Parathyroid adenoma (tissue), 2 donors: ENCODE data around the gene CAMTA1.

ENCODE experiments used
- H2AFZ ChIP-seq: fragments of 300-600 bp; sonication (generic); one replicate; pipeline ENCODE4 v1.7.0; 2017; ENCODE audit warnings: antibody characterized with exemption, mild to moderate bottlenecking
- H3K27ac ChIP-seq: fragments of 300-600 bp; sonication (generic); one replicate; pipeline ENCODE4 v1.7.0; 2017
- H3K27me3 ChIP-seq: fragments of 300-600 bp; sonication (generic); one replicate; pipeline ENCODE4 v1.7.0; 2017; ENCODE audit warnings: low read length; ENCODE audit not compliant: control insufficient read depth, insufficient read depth
- H3K36me3 ChIP-seq: fragments of 300-600 bp; sonication (generic); one replicate; pipeline ENCODE4 v1.7.0; 2017; ENCODE audit warnings: low read length; ENCODE audit not compliant: control insufficient read depth, insufficient read depth
- H3K4me1 ChIP-seq: fragments of 300-600 bp; sonication (generic); one replicate; pipeline ENCODE4 v1.7.0; 2017; ENCODE audit warnings: control low read depth
- H3K4me2 ChIP-seq: fragments of 300-600 bp; sonication (generic); one replicate; pipeline ENCODE4 v1.7.0; 2017; ENCODE audit warnings: low read length
- H3K4me3 ChIP-seq: fragments of 300-600 bp; sonication (generic); one replicate; pipeline ENCODE4 v1.7.0; 2017; ENCODE audit warnings: low read depth, low read length
- H3K79me2 ChIP-seq: fragments of 300-600 bp; sonication (generic); one replicate; pipeline ENCODE4 v1.7.0; 2017; ENCODE audit warnings: control low read depth
- H3K9ac ChIP-seq: fragments of 300-600 bp; sonication (generic); one replicate; pipeline ENCODE4 v1.7.0; 2017; ENCODE audit warnings: mild to moderate bottlenecking
- H3K9me3 ChIP-seq: fragments of 300-600 bp; sonication (generic); one replicate; pipeline ENCODE4 v1.7.0; 2017; ENCODE audit warnings: low read length; ENCODE audit not compliant: control insufficient read depth
- CTCF ChIP-seq: fragments of 300-600 bp; sonication (generic); IDR thresholded peaks from one replicate; pipeline ENCODE4 v1.7.0; 2017; ENCODE audit warnings: antibody characterized with exemption, mild to moderate bottlenecking
- donor health status: primary hyperparathyroidism.

Gene CAMTA1

GRCh38 chr1:7576946-7577657 lies 791.8 kb downstream of the CAMTA1 start:
- H3K9ac ChIP-seq: no peak overlapping the region
- H3K36me3 ChIP-seq: no peaks in the 10 kb centered on the region
- H3K4me2 ChIP-seq: no peak overlapping the region
- H3K4me1 ChIP-seq: no peaks in the 10 kb centered on the region
- no peak overlapping the region for H2AFZ ChIP-seq
- no peak overlapping the region for H3K27ac ChIP-seq
- H3K4me3 ChIP-seq: no peak overlapping the region
- peak; percentile 22 for TF ChIP-seq CTCF
- no peaks in the 10 kb centered on the region for H3K79me2 ChIP-seq
- H3K27me3 ChIP-seq: no peaks in the 10 kb centered on the region
- H3K9me3 ChIP-seq: no peaks in the 10 kb centered on the region

GRCh38 chr1:7578206-7578605 lies 793.0 kb downstream of the CAMTA1 start:
- no peak overlapping the region for H3K27ac ChIP-seq
- no peaks in the 10 kb centered on the region for H3K27me3 ChIP-seq
- H3K9me3 ChIP-seq: no peaks in the 10 kb centered on the region
- H3K79me2 ChIP-seq: no peaks in the 10 kb centered on the region
- no peak overlapping the region for H3K9ac ChIP-seq
- no peak overlapping the region for H3K4me3 ChIP-seq
- H3K36me3 ChIP-seq: no peaks in the 10 kb centered on the region
- no peak for TF ChIP-seq CTCF
- no peaks in the 10 kb centered on the region for H3K4me1 ChIP-seq
- no peak overlapping the region for H3K4me2 ChIP-seq
- no peak overlapping the region for H2AFZ ChIP-seq

GRCh38 chr1:7579016-7579415 lies 793.8 kb downstream of the CAMTA1 start:
- no peak overlapping the region for H2AFZ ChIP-seq
- H3K9ac ChIP-seq: no peak overlapping the region
- TF ChIP-seq CTCF: no peak
- H3K27ac ChIP-seq: no peak overlapping the region
- H3K79me2 ChIP-seq: no peaks in the 10 kb centered on the region
- no peaks in the 10 kb centered on the region for H3K9me3 ChIP-seq
- no peaks in the 10 kb centered on the region for H3K4me1 ChIP-seq
- H3K36me3 ChIP-seq: no peaks in the 10 kb centered on the region
- H3K27me3 ChIP-seq: no peaks in the 10 kb centered on the region
- H3K4me2 ChIP-seq: no peak overlapping the region
- no peak overlapping the region for H3K4me3 ChIP-seq

GRCh38 chr1:7579831-7580804 lies 794.9 kb downstream of the CAMTA1 start:
- Histone ChIP-seq H2AFZ (no peak overlapping the region), H3K4me2 (no peak overlapping the region), H3K27me3 (no peaks in the 10 kb centered on the region), H3K79me2 (no peaks in the 10 kb centered on the region), H3K27ac (no peak overlapping the region), H3K9me3 (no peaks in the 10 kb centered on the region), H3K4me1 (no peaks in the 10 kb centered on the region), H3K9ac (no peak overlapping the region), H3K4me3 (no peak overlapping the region), H3K36me3 (no peaks in the 10 kb centered on the region)
- TF ChIP-seq CTCF: no peak
